Measurements from ENCODE around the gene KIAA0825.
"Not testable (repeated sequence)": the region's sequence is repeated elsewhere in the genome, so short reads cannot be mapped to it uniquely, and the experiment has no call there.

KIAA0825 gene

GRCh38 chr5:94159144-94159543 is 459.3 kb downstream of the KIAA0825 start:
- DNase-seq: no peak

- DNase-seq: no peak
Observed at GRCh38 chr5:94157704-94158539, 460.5 kb downstream of the KIAA0825 start.

- DNase-seq: no peak
Observed at GRCh38 chr5:94154672-94155071, 463.7 kb downstream of the KIAA0825 start.

GRCh38 chr5:94153736-94154450 is 464.5 kb downstream of the KIAA0825 start:
- no peak for DNase-seq

- not testable (repeated sequence) for DNase-seq
Observed at GRCh38 chr5:94143621-94144020, 474.8 kb downstream of the KIAA0825 start.

- no peak for DNase-seq
Observed at GRCh38 chr5:94140300-94140699, 478.1 kb downstream of the KIAA0825 start.

- no peak for DNase-seq
Observed at GRCh38 chr5:94130077-94130476, 488.3 kb downstream of the KIAA0825 start.

GRCh38 chr5:94125107-94125506 is 493.3 kb downstream of the KIAA0825 start:
- DNase-seq: no peak

GRCh38 chr5:94116317-94116716 is 502.1 kb downstream of the KIAA0825 start:
- not testable (repeated sequence) for DNase-seq

- no peak for DNase-seq
Observed at GRCh38 chr5:94113087-94113486, 505.3 kb downstream of the KIAA0825 start.

- DNase-seq: peak; percentile 87
Observed at GRCh38 chr5:94111209-94112004, 507.0 kb downstream of the KIAA0825 start.

GRCh38 chr5:94103514-94104245 is 514.7 kb downstream of the KIAA0825 start:
- no peak for DNase-seq

Data from activated T-cell treated with anti-CD3 and anti-CD28 coated beads for 4 hours (primary cell).